GM10248 (cell line): ENCODE data around the gene ALDH1L1.

Experiments
- CTCF ChIA-PET: fragments of 300-600 bp; sonication (Branson Sonifier 250); formaldehyde crosslinking; extraction: SDS; loops from one replicate; lab custom pipeline; 2021; ENCODE audit warnings: antibody characterized with exemption; lab: Yijun Ruan, JAX
- POLR2A ChIA-PET: fragments of 350-650 bp; sonication (Branson Sonifier 250); formaldehyde crosslinking; extraction: SDS; loops from one replicate; lab custom pipeline; 2020; ENCODE audit warnings: antibody characterized with exemption; lab: Yijun Ruan, JAX
- DNase-seq: peaks from one replicate; pipeline ENCODE4 v3.0.0; 2012; ENCODE audit errors: extremely low spot score
- CTCF ChIP-seq: IDR thresholded peaks from 2 replicates; pipeline ENCODE4 v1.5.1; 2012; ENCODE audit warnings: mild to moderate bottlenecking, low read depth; ENCODE audit errors: extremely low read depth, missing control alignments, control extremely low read depth

The ALDH1L1 gene

GRCh38 chr3:126205717-126206655, 25.6 kb upstream of the ALDH1L1 start:
- ChIA-PET CTCF (interaction anchor here (2.1 to 6.0 kb wide), 2 partner anchors 7 to 12 kb away, joined by 5 to 35 read pairs; no protein-coding TSS in a partner anchor), POLR2A (no interaction called here)
- no peak for DNase-seq
- TF ChIP-seq CTCF: no peak

- TF ChIP-seq CTCF: no peak
- no peak for DNase-seq
- POLR2A ChIA-PET: no interaction called here
- CTCF ChIA-PET: no interaction called here
Observed at GRCh38 chr3:126202680-126203079, 22.3 kb upstream of the ALDH1L1 start.

- ChIA-PET CTCF (no interaction called here), POLR2A (no interaction called here)
- no peak for TF ChIP-seq CTCF
- no peak for DNase-seq
Observed at GRCh38 chr3:126202276-126202675, 21.9 kb upstream of the ALDH1L1 start.

GRCh38 chr3:126201168-126201567, 20.8 kb upstream of the ALDH1L1 start:
- CTCF ChIA-PET: no interaction called here
- no peak for TF ChIP-seq CTCF
- no peak for DNase-seq
- POLR2A ChIA-PET: no interaction called here

GRCh38 chr3:126200534-126200933, 20.1 kb upstream of the ALDH1L1 start:
- DNase-seq: no peak
- ChIA-PET POLR2A (no interaction called here), CTCF (interaction anchor here (3.3 kb wide), 1 partner anchor 8 kb away, joined by 35 read pairs; no protein-coding TSS in a partner anchor)
- no peak for TF ChIP-seq CTCF

GRCh38 chr3:126199256-126199655, 18.9 kb upstream of the ALDH1L1 start:
- TF ChIP-seq CTCF: no peak
- no peak for DNase-seq
- ChIA-PET CTCF (interaction anchor here (1.1 to 3.3 kb wide), 7 partner anchors 9 to 480 kb away, joined by 3 to 35 read pairs (median 3); no protein-coding TSS in a partner anchor), POLR2A (no interaction called here)
